Measurements from ENCODE around the gene LMAN2. TPM values are rescaled to one million over a fixed set of nuclear protein-coding genes. Genes with fewer than 3 reads are reported as not detected.

Gene LMAN2
- 100 to 1,000 TPM; 144 to 179 (median 154) TPM for total RNA-seq

GRCh38 chr5:177351392-177352329 is at the start of gene LMAN2:
TSS of gene LMAN2 (minus strand) at chr5:177351668. CDS start at chr5:177351647, 21 bp downstream.
- whole genome bisulfite sequencing, 2 donors, result 6 to 12% methylated on average over 36 to 50 of the region's 55 CpGs
- Histone ChIP-seq H3K4me3 (peak within 1 kb of the TSS; percentile 66 to 86 (median 84)), H3K9me3 (no peaks in the 10 kb centered on the region), H3K27ac (peak within 1 kb of the TSS; percentile 64 to 91 (median 88)), H3K4me1 (peaks cover 0 to 46% (median 20%) of the 10 kb centered on the region in 4 donors), H3K27me3 (no peaks in the 10 kb centered on the region), H3K36me3 (peaks cover 0 to 26% (median 0%) of the 10 kb centered on the region in 3 donors)
- TF ChIP-seq, protein P1, sequence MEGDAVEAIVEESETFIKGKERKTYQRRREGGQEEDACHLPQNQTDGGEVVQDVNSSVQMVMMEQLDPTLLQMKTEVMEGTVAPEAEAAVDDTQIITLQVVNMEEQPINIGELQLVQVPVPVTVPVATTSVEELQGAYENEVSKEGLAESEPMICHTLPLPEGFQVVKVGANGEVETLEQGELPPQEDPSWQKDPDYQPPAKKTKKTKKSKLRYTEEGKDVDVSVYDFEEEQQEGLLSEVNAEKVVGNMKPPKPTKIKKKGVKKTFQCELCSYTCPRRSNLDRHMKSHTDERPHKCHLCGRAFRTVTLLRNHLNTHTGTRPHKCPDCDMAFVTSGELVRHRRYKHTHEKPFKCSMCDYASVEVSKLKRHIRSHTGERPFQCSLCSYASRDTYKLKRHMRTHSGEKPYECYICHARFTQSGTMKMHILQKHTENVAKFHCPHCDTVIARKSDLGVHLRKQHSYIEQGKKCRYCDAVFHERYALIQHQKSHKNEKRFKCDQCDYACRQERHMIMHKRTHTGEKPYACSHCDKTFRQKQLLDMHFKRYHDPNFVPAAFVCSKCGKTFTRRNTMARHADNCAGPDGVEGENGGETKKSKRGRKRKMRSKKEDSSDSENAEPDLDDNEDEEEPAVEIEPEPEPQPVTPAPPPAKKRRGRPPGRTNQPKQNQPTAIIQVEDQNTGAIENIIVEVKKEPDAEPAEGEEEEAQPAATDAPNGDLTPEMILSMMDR (IDR thresholded peaks at IDR 0.05), result no peak
- peak; percentile 66 to 89 for TF ChIP-seq EP300 (IDR thresholded peaks at IDR 0.05)
- DNase-seq (ENCODE audit: low spot score in 2 of 2), result peak; percentile 85 to 96

DNA sequence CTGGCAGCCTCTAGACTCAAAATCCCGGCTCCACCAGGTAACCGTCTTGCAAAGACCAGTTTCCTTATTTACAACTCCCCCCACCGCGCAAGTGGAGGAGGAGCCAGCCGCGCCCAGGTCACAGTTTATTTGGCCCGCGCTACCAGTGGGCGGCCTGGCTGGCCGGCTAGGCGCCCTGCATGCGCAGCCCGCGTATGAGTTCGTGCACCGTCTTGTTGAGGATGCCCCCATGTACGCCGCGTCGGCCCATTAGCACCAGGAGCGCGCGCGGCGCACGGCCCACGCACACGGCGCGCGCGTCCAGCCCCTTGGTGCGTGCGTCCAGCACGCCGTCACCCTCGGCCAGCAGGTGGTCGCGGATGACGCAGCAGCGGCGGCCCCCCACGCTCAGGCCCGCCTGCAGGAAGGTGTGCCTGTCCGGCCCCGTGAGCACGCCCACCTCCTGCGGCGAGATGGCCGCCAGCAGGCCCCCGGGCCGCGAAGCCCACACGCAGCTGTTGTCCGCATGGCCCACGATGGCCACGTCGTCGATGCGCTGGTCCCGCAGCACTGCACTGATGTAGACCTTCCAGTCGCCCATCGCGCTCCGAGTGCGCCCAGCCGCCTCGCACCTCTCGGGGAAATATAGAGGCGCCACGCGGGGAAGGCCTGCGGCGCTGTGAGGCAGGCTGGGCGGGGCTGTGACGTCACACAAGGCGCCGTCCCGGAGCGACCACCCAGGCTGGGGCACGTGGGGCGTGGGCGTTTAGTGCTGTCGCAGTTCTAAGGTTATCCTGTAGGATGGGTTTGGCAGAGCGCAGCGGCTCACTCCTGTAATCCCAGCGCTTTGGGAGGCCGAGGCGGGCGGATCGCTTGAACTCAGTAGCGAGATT is 48.8 kb upstream of the LMAN2 start, which contains the start of gene PFN3:
TSS of gene PFN3 (minus strand) at position 665 of the 872 bp plus-strand sequence. CDS start at position 580, 85 bp downstream.
- TF ChIP-seq, protein P1 (IDR thresholded peaks at IDR 0.05), result peak in 1 of 5 experiments; percentile 14
- TF ChIP-seq EP300 (IDR thresholded peaks at IDR 0.05), result no peak
- H3K9me3 ChIP-seq, result no peaks in the 10 kb centered on the region
- DNase-seq (ENCODE audit: low spot score in 2 of 2), result no peak
- WGBS, 2 donors, result 15 to 27% methylated on average over 22 to 63 of the region's 92 CpGs
- peaks cover 3 to 87% of the 10 kb centered on the region in 2 donors for H3K27me3 ChIP-seq
- no peaks in the 10 kb centered on the region for H3K36me3 ChIP-seq
- H3K4me3 ChIP-seq, result peak within 1 kb of the TSS in 1 of 4 donors; percentile 3
- no peak within 1 kb of the TSS for H3K27ac ChIP-seq
- H3K4me1 ChIP-seq, result peaks cover 0 to 44% (median 25%) of the 10 kb centered on the region in 4 donors

DNA sequence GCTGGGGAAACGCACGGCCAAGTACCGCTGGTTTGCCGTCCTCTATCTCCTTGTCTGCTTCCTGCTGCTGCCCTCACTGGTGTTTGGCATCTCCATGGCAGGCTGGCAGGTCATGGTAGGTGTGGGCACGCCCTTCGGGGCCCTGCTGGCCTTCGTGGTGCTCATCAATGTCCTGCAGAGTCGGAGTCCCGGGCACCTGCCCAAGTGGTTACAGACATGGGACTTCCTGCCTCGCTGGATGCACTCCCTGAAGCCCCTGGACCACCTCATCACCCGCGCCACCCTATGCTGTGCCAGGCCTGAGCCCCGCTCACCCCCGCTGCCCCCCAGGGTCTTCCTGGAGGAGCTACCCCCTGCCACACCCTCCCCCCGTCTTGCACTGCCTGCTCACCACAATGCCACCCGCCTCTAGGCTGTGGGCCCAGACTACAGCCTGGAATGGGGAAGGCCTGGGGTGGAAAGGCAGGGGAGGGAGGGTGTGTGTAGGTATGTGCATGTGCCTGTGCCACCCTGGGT is 46.5 kb upstream of the LMAN2 start:
- Histone ChIP-seq H3K4me1 (peaks cover 0 to 24% (median 10%) of the 10 kb centered on the region in 4 donors), H3K27ac (no peak overlapping the region), H3K4me3 (no peak overlapping the region), H3K27me3 (peaks cover 3 to 64% of the 10 kb centered on the region in 2 donors), H3K36me3 (no peaks in the 10 kb centered on the region), H3K9me3 (no peaks in the 10 kb centered on the region)
- DNase-seq (ENCODE audit: low spot score in 2 of 2), result no peak
- TF ChIP-seq, protein P1 (IDR thresholded peaks at IDR 0.05), result no peak
- no peak for TF ChIP-seq POLR2A (IDR thresholded peaks at IDR 0.05)
- no peak for TF ChIP-seq EP300 (IDR thresholded peaks at IDR 0.05)
- 87 to 89% methylated on average over 9 to 16 of the region's 16 CpGs for WGBS, 2 donors

DNA sequence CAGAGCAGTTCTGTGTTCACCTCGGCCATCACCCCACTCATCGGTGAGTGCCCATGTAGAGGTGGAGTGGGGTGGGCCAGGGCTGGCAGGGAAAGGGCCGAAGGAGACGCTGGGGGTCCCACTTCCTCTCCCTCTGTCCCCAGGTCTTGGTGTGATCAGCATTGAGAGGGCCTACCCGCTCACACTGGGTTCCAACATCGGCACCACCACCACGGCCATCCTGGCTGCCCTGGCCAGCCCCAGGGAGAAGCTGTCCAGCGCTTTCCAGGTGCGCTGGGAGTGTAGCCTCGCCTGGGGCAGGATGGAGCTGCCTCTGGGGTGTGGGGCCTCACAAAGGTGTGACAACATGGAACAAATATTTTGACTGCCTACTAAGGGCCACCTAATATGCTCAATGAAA is 45.3 kb upstream of the LMAN2 start:
- H3K27ac ChIP-seq, result no peak overlapping the region
- DNase-seq (ENCODE audit: low spot score in 2 of 2), result no peak
- H3K4me3 ChIP-seq, result no peak overlapping the region
- no peaks in the 10 kb centered on the region for H3K36me3 ChIP-seq
- H3K27me3 ChIP-seq, result peaks cover 0 to 53% of the 10 kb centered on the region in 2 donors
- WGBS, 2 donors, result 80 to 92% methylated on average over 10 of the region's 10 CpGs
- no peaks in the 10 kb centered on the region for H3K9me3 ChIP-seq
- TF ChIP-seq, protein P1 (IDR thresholded peaks at IDR 0.05), result no peak
- TF ChIP-seq EP300 (IDR thresholded peaks at IDR 0.05) (no peak), POLR2A (IDR thresholded peaks at IDR 0.05) (no peak)
- H3K4me1 ChIP-seq, result peaks cover 0 to 13% (median 4%) of the 10 kb centered on the region in 4 donors

All from tibial nerve (tissue), 4 donors.